GM19324 (cell line): ENCODE results near the gene ATP6V1A.
A peak's percentile ranks its signal among the peaks of the same experiment; 100 is the strongest.
"Not testable (repeated sequence)": the region's sequence is repeated elsewhere in the genome, so short reads cannot be mapped to it uniquely, and the experiment has no call there.

ENCODE experiments used
- ATAC-seq: cut with Tn5 transposase; IDR thresholded peaks from one replicate; pipeline ENCODE4 v1.9.1; 2021; ENCODE audit warnings: mild to moderate bottlenecking, moderate library complexity; ENCODE audit not compliant: unreplicated experiment, low FRiP score

ATP6V1A gene

DNA sequence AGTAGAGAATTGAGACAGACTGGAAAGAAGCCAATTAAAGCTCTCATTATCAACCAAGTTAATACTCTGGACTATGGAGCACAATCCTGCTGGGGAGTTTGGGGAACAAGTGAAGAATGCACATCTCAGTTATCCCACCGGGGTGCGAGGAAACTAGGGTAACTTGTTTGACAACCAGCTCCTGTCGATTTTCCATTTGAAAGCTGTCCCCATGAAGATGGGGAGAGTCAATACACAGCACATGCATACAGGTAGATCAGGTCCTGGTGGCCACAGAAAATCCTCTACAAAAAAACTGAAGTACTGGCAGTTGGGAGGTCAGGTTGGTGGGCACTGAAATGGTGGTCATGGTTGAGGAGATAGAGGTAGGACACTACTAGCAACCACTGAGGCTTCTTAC, 66.0 kb downstream of the ATP6V1A start:
- ATAC-seq, result no peak

DNA sequence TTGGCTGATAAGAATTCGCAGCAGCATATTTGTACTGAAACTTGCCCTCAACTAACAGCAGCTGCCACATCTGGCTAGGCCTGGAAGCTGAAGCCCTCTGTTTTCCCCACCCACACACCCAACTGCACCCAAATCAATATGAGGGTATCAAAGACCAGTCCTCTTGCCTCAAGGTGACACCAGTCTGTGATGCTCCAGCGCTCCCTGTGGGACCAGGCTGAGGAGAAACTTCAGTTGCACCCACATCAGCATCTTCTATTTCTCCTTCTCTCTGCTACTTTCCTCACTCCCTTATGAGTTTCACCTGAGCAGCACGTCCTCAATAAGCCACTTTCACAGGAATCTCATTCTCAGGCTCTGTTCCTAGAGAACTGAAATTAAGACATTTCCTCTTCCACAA, 73.0 kb downstream of the ATP6V1A start:
- ATAC-seq, result no peak

- no peak for ATAC-seq
These were observed 78.3 kb downstream of the ATP6V1A start for GRCh38 chr3:113825090-113825489.

GRCh38 chr3:113828600-113828999, 81.8 kb downstream of the ATP6V1A start:
- no peak for ATAC-seq

DNA sequence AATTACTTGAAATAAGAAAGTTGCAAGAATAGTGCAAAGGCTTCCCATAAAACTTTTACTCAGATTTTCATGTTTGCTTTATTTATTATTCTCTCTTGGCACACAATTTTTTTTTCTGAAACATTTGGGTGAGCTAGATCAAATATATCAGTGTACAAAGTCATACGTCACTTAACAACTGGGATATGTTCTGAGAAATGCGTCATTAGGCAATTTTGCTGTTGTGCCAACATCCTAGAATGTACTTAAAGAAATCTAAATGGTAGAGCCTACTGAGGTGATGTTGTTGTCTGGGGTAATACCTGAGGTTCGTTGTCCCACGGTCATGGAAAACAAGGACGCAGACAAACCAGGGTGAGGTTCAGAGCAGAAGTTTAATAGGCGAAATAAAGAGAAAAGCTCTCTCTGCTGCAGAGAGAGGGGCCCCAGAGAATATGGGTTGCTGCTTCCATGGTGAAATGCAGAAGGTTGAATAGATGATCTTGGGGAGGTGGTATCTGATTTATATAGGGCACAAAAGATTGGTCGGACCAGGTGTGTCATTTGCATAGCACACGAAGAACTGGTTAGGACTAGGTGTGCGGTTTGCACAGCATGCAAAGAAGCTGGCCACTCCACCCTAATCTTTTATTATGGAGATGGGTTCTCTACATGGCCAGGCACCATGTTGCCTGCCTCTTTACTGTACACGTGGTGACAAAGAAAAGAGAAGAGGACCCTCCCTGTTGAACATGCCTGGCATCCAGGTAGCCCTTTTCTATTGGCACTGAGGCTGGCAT, 82.9 kb downstream of the ATP6V1A start:
- ATAC-seq, result peak; percentile 32

DNA sequence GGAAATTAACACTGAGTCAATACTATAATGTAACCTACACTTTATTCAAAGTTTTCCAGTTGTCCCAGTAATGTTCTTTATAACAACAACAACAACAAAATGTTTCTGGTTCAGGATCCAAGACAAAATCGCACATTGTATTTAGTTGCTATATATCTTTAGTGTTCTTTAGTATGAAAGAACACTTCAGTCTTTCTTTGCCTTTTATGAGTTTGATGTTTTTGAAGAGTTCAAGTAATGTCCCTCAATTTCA, 84.2 kb downstream of the ATP6V1A start:
- ATAC-seq, result no peak

GRCh38 chr3:113832477-113833164, 85.8 kb downstream of the ATP6V1A start:
- ATAC-seq, result peak; percentile 44

GRCh38 chr3:113834983-113835382, 88.1 kb downstream of the ATP6V1A start:
- ATAC-seq, result no peak

DNA sequence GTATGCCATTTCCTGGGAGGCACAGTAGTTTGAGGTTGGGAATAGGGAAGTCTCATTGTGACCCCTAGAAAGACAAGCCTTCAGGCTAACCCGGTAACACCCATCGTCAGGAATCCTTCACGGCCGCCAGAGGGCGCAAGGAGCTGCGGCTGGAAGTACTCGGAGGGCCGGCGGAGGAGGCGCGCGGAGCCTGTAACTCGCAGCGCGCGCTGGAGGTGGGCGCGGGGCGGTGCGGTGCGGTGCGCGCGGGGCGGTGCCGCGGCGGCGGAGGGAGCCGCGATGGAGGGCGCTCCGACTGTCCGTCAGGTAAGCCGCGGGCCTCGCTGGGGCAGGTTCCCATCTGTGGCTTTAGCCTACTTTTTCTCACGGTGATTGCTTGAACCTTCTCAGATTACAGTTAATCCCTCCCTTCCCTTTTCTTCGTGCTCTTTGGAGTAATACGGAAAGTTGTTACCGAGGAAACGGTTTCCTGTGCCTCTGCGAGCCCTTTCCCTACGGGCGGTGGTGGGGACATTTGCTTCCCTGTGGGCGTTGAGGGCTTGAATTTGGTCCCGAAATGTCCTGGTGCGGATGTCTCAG, 91.9 kb downstream of the ATP6V1A start, which contains the start of gene GRAMD1C:
TSS of gene GRAMD1C (plus strand) at position 158 of the 579 bp plus-strand sequence. CDS start at position 280, 122 bp downstream.
- peak; percentile 93 for ATAC-seq

- ATAC-seq, result no peak
These were observed 92.7 kb downstream of the ATP6V1A start for GRCh38 chr3:113839551-113839950.

DNA sequence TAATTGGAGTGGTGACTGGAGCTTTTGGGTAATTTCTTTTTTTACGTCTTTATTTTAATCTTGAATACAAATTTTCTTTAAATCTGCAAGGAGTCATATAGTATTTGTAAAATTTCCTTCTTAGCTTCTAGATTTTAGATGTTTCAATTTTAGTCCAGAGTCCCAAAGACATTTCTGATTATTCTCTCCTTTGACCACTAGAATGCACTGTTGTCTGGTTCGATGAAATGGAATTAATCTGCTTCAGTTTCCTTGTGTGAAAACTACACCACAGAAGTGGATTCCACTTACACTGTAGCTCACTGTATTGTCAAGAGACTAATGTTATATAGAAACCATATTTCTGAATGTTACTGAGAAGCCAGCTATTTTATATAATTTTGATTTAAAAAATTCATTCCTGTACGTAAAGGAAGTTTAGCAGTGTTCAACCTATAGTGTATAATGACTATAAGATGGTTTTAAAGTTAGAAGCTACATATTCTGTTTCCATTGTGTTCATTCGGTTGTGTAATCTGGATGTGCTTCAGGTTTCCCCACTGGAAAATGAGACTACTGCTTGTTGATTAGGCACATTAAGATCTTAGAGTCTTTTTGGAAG, 97.9 kb downstream of the ATP6V1A start:
- ATAC-seq, result no peak

- no peak for ATAC-seq
These were observed 100.4 kb downstream of the ATP6V1A start for GRCh38 chr3:113847247-113847646.

- no peak for ATAC-seq
These were observed 101.0 kb downstream of the ATP6V1A start for GRCh38 chr3:113847664-113848461.

- not testable (repeated sequence) for ATAC-seq
These were observed 102.2 kb downstream of the ATP6V1A start for GRCh38 chr3:113849071-113849470.

- ATAC-seq, result not testable (repeated sequence)
These were observed 103.0 kb downstream of the ATP6V1A start for GRCh38 chr3:113849841-113850240.

GRCh38 chr3:113850391-113850790, 103.6 kb downstream of the ATP6V1A start:
- ATAC-seq, result not testable (repeated sequence)

DNA sequence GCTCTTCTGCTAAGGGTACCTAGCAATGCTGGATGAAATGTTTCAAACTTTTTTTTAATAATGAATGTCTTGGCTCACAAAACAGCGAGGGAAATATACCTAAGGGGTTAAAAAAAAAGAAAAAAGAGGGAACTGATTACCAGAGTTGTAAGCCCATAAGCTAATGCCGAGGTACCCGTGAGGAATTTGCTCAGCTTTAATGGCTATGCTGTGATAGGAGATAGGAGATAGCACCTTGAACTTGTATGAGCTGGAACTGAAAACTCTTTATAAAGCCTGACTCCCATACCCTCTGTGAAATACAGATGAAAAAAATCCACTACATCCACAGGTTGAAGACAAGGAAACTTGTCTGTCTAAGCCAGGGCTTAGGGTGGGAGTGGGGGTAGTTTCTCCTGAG, 105.7 kb downstream of the ATP6V1A start:
- ATAC-seq, result no peak
